ENCODE measurements around the gene SPATA9.
"Not testable (repeated sequence)": the region's sequence is repeated elsewhere in the genome, so short reads cannot be mapped to it uniquely, and the experiment has no call there.

Gene SPATA9

GRCh38 chr5:95641741-95642220 lies 41.0 kb downstream of the SPATA9 start:
- no peak for DNase-seq

- no peak for DNase-seq
Observed at GRCh38 chr5:95638632-95639031, 44.2 kb downstream of the SPATA9 start.

GRCh38 chr5:95634081-95634480 lies 48.7 kb downstream of the SPATA9 start:
- DNase-seq: no peak

DNA sequence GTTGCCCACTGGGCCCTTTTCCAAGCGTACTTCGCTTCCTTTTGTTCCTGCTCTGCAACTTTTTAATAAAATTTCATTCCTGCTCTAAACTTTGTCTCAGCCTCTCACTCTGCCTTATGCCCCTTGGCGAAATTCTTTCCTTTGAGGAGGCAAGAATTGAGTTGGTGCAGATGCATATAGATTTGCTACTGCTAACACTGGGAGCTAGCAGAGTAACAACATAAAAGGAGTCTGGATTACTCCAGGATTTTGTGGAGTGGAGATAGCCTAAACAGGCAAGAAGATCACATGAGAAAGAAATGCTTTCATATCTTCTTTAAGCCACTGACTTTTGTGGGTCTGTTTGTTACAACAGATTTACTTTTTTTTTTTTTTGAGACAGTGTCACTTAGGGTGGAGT lies 49.1 kb downstream of the SPATA9 start:
- DNase-seq: no peak

DNA sequence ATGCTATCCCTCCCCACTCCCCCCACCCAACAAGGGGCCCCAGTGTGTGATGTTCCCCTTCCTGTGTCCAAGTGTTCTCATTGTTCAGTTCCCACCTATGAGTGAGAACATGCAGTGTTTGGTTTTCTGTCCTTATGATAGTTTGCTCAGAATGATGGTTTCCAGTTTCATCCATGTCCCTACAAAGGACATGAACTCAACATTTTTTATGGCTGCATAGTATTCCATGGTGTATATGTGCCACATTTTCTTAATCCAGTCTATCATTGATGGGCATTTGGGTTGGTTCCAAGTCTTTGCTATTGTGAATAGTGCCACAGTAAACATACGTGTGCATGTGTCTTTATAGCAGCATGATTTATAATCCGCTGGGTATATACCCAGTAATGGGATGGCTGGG lies 49.8 kb downstream of the SPATA9 start:
- DNase-seq: not testable (repeated sequence)

DNA sequence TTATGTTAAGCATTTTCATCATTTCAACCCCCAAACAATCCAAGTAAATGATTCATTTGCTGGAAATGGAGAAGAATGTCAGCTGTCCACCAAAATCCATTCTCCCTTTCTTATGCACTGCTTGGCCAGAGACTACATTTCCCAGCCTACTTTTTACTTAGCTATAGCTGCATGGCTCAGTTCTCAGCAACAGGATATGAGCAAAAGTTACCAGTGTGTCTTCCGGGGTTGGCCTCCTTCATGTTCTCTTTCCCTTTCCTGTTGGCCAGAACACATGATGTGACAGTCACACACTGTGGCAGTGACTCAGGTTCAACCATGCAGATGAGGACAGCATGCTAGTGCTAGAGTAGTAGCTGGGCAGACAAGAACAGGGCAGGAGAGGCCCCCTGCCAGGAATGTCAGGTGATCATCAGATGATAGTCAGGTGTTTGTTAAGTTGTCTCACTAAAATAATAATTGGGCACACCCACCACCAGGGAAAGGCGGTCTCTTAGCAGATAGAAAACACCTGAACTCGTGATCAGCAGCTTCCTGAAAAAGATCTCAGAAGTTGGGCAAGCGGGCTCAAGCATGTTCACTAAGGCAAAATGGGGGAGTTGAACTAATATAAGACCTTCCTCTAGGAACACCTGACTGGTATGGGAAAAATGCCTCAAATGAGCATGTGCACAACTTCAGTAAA lies 50.7 kb downstream of the SPATA9 start:
- DNase-seq: no peak

- no peak for DNase-seq
Observed at GRCh38 chr5:95631255-95631958, 51.4 kb downstream of the SPATA9 start.

DNA sequence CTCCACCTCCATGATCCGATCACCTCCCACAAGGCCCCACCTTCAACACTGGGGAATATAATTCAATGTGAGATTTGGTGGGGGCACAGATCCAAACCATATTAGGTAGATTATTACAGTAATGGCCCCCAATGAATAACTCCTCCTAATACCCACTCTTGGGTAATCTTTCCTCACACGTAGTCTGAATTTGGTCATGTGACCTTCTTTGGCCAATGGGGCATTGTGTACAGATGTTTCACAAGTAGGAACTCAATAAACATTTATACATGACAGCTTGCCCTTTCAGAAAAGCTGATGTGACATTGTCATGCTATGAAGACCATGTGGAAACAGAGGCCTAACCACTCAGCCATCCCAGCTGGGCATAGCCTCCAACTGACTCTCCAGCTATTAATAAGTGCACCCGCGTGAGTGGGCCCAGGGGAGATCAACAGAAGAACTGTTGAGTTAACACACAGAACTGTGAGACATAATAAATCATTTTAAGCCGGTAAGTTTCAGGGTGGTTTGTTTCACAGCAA lies 52.3 kb downstream of the SPATA9 start:
- no peak for DNase-seq

- DNase-seq: no peak
Observed at GRCh38 chr5:95628933-95629332, 53.9 kb downstream of the SPATA9 start.

DNA sequence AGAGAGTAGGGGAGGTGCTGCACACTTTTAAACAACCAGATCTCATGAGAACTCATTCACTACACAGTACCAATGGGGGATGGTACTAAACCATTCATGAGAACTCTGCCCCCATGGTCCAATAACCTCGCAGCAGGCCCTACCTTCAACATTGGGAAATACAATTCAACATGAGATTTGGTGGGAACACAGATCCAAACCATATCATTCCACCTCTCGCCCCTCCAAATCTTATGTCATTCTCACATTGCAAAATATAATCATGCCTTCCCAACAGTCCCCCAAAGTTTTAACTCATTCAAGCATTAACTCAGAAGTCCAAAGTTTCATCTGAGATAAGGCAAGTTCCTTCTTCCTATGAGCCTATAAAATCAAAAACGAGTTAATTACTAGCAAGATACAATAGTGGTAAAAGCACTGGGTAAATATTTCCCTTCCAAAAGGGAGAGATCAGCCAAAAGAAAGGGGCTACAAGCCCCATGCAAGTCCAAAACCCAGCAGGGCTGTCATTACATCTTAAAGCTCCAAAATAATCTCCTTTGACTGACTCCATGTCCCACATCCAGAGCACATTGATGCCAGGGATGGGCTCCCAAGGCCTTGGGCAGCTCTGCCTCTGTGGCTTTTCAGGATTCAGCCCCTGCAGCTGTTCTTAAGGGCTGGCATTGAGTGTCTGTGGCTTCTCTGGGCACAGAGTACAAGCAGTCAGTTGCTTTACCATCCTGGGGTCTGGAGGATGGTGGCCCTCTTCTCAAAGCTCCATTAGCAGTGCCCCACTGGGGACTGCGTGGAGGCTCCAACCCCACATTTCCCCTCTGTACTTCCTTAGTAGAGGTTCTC lies 54.6 kb downstream of the SPATA9 start:
- no peak for DNase-seq

GRCh38 chr5:95626701-95627100 lies 56.1 kb downstream of the SPATA9 start:
- DNase-seq: no peak

DNA sequence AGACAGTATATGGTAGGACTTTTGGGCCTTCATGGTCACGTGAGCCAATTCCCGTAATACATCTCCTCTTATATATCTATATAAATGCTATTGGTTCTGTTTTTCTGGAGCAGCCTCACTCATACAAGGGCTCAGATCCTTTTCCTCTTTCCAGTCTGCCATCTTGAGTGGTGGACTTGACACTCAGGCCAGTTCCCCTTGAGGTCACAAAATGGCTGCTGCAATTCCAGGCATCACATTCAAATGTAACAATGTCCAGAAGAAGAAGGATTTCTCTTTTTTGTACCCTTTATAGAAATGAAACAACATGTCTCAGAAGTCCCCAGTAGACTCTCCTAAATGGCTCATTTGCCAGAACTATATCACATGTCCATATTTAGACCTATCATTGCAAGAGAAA lies 58.4 kb downstream of the SPATA9 start:
- DNase-seq: no peak

- DNase-seq: no peak
Observed at GRCh38 chr5:95623706-95624105, 59.1 kb downstream of the SPATA9 start.

GRCh38 chr5:95621839-95622629 lies 60.8 kb downstream of the SPATA9 start:
- no peak for DNase-seq

GRCh38 chr5:95620870-95621838 lies 61.6 kb downstream of the SPATA9 start:
- peak; percentile 40 for DNase-seq

GRCh38 chr5:95620030-95620869 lies 62.5 kb downstream of the SPATA9 start, which contains the start of gene GPR150:
Gene GPR150 (plus strand): TSS chr5:95620087. CDS start chr5:95620276, 189 bp downstream.
- peak; percentile 41 for DNase-seq

DNA sequence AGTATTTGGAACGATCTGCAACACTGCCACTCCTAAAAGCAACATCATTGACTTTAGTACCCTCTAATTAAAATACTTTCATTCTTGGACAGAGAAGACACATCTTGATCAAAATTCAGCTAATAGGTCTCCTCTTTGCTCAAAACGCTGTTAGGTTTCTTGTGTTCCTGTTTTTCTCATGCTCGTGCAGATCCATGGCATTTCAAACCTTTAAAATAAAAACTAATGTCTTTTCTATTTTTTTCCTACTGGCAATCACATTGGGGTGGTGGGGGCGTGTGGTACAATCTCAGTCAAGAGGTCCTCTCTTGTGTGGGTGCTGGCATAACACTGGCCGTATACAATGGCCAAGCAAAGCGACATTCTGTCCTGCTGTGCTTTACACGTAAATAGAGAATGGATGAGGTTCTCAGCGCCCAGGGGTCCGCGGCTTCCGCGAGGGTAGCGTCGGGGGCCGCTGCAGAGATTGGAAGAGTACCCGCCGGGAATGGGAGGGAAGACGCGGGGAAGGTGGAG lies 63.2 kb downstream of the SPATA9 start:
- DNase-seq: peak; percentile 25

DNA sequence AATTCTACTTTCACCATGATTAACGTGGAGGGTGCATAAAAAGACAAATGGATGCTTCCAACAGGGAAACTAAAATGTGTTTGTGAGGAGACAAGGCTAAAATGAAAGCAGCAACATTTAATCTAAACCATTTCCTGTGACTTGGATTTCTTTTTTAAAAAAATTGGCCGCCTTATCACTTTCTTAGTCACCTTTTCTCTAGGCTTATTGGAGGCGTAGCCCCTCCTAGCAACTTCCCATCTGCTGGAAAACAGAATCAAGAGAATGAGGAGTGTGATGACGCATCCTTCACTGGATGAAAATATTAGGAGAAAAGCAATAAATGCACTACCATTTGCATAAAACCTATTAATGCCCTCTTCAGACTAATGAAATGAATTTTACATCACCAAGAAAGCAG lies 63.7 kb downstream of the SPATA9 start:
- no peak for DNase-seq

DNA sequence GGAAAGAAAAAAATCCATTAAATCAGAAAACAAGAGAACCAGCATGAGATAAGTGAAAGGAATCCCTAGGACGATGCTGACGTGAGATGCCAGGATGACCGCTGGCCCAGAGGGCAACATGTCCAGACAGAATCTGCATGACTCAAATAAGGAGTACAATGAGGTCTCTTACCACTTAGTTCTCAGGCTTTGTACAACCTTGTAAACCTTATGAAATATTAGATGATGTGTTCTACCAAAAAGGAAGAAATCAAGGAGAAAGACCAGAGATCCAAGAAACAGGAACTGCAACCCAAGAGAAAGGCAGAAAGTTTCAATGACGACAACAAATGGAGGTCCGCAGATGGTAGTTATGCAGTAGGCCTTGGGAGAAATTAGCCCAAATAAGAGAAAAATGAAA lies 65.7 kb downstream of the SPATA9 start:
- DNase-seq: no peak

GRCh38 chr5:95615164-95615467 lies 67.7 kb downstream of the SPATA9 start:
- DNase-seq: no peak
